ENCODE data around the gene PADI1. TPM values are rescaled to one million over a fixed set of nuclear protein-coding genes. Genes with fewer than 3 reads are reported as not detected.

Gene PADI1
- 0.14 TPM for total RNA-seq
- 0.57 TPM for polyA plus RNA-seq
- long read RNA-seq, donor 1 = 0 reads
- long read RNA-seq, donor 2 = 0 reads
- long read RNA-seq, donor 3 = 0 reads
- long read RNA-seq, donor 4 = 0 reads
- long read RNA-seq, donor 5 = 0 reads
- long read RNA-seq, donor 6 = 0 reads
- long read RNA-seq, donor 7 = 0 reads
- long read RNA-seq, donor 8 = 0 reads
- long read RNA-seq, donor 9 = 0 reads
- long read RNA-seq, donor 10 = 0 reads

DNA sequence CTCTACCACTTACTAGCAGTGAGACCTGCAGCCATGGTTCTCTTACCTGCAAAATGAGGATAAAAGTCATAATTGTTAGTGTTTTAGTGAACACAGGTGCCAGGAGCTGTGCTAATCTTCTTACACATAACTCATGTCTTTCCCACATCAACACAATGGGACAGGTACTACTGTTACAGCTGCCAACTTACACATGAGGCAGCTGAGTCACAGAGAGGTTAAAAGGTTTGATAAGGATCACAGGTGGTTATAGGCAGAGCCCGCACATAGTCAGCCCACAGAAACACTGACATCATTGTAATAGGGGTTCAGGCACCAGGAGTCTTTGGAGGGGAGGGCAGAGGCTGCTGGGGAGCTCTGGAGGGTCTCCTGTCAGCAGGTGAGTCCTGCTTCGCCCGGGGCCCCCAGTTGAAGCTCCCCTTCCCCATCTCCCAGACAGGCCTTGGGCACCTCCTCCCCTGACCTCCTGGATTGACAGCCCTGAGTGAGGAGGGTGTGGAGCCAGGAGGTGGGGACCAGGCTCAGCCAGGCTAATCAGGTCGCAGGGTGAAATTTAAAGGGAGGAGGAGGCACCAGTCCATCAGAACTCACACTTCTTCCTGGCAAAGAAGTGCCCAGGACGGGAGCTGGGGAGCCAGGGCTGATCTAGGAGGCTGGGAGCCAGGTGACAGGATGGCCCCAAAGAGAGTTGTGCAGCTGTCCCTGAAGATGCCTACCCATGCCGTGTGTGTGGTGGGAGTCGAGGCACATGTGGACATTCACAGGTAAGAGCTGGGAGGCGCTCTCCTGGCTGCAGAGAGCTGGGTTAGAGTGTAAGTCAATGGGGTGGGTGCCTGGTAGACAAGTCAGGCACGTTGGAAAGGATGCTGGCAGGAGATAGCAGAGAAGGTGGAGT is at the start of gene PADI1:
PADI1 (plus strand) TSS at position 583 of the 895 bp plus-strand sequence; CDS start at position 673, 90 bp downstream.
- no peak within 1 kb of the TSS for H3K4me3 ChIP-seq (ENCODE audit: low read length in 2 of 2)
- DNase-seq (ENCODE audit: low read depth in 6 of 9, low spot score in 9 of 9) = no peak
- H3K27me3 ChIP-seq (ENCODE audit: control insufficient read depth in 2 of 2, insufficient read depth in 1 of 2, low read length in 1 of 2) = peaks cover 3 to 48% of the 10 kb centered on the region in 2 donors
- no peak within 1 kb of the TSS for H3K27ac ChIP-seq (ENCODE audit: low read depth in 1 of 2, low read length in 1 of 2)
- no peaks in the 10 kb centered on the region for H3K36me3 ChIP-seq (ENCODE audit: control insufficient read depth in 2 of 2, insufficient read depth in 2 of 2, low read length in 1 of 2)
- peaks cover 9 to 23% of the 10 kb centered on the region in 2 donors for H3K4me1 ChIP-seq (ENCODE audit: control insufficient read depth in 2 of 2, insufficient read depth in 2 of 2, low read length in 2 of 2)
- H3K9me3 ChIP-seq (ENCODE audit: control insufficient read depth in 2 of 2, insufficient read depth in 1 of 2, low read length in 1 of 2) = no peaks in the 10 kb centered on the region
- 92% methylated on average over 9 of the region's 9 CpGs for WGBS

DNA sequence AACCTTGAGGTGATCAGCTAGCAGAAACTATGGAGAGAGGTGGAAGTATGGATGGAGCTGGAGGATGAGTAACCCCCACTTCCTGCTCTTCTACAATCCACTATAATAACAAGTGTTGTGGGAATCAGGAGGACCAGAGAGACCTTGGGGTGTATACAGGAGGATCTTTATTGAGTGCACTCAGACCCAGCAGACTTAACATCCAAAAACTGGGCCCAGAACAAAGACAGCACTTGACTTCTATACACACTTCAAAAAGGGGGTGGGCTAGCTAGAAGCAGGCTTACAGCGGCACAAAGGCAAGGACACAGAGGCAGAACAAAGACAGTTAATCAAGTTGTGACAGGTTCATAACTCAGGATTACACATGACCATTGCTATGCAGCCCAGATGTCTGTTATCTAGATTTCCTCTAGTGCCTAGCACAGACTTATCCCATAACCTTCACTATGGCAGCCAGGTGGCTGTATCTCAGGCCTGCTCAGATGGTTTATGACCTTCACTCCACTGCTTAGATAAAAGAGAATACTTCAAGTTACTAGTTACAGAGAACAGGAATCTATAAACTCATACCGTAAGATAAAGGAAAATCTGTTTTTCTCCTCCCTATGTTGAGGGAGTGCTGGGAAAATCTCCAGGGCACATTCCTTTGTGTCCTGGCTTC is 49.5 kb upstream of the PADI1 start:
- H3K9me3 ChIP-seq (ENCODE audit: control insufficient read depth in 2 of 2, insufficient read depth in 1 of 2, low read length in 1 of 2) = peaks cover 2 to 14% of the 10 kb centered on the region in 2 donors
- no peaks in the 10 kb centered on the region for H3K36me3 ChIP-seq (ENCODE audit: control insufficient read depth in 2 of 2, insufficient read depth in 2 of 2, low read length in 1 of 2)
- H3K4me1 ChIP-seq (ENCODE audit: control insufficient read depth in 2 of 2, insufficient read depth in 2 of 2, low read length in 2 of 2) = no peaks in the 10 kb centered on the region
- H3K27me3 ChIP-seq (ENCODE audit: control insufficient read depth in 2 of 2, insufficient read depth in 1 of 2, low read length in 1 of 2) = peaks cover 0 to 2% of the 10 kb centered on the region in 2 donors
- 72% methylated on average over 2 of the region's 2 CpGs for WGBS
- H3K27ac ChIP-seq (ENCODE audit: low read depth in 1 of 2, low read length in 1 of 2) = no peak overlapping the region
- no peak overlapping the region for H3K4me3 ChIP-seq (ENCODE audit: low read length in 2 of 2)
- no peak for DNase-seq (ENCODE audit: low read depth in 6 of 9, low spot score in 9 of 9)

DNA sequence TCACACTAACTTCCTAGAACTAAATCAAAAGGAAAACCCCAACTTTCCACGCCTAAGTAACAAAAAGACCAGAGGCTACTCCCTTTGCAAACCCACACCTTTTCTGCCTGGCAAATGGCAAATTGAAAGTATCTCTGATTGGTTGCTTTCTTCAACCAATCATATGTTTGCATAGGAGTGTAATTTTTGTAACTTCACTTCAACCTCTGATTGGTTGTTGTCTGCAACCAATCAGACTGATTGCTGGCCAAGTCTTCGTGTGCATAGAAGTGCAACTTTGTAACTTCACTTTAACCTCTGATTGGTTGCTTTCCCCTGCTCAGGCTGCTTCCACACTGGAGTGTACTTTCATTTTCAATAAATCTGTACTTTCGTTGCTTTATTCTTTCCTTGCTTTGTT is 48.8 kb upstream of the PADI1 start:
- Histone ChIP-seq H3K27ac (ENCODE audit: low read depth in 1 of 2, low read length in 1 of 2) (no peak overlapping the region), H3K4me3 (ENCODE audit: low read length in 2 of 2) (no peak overlapping the region), H3K9me3 (ENCODE audit: control insufficient read depth in 2 of 2, insufficient read depth in 1 of 2, low read length in 1 of 2) (peaks cover 2 to 14% of the 10 kb centered on the region in 2 donors), H3K36me3 (ENCODE audit: control insufficient read depth in 2 of 2, insufficient read depth in 2 of 2, low read length in 1 of 2) (no peaks in the 10 kb centered on the region), H3K4me1 (ENCODE audit: control insufficient read depth in 2 of 2, insufficient read depth in 2 of 2, low read length in 2 of 2) (no peaks in the 10 kb centered on the region), H3K27me3 (ENCODE audit: control insufficient read depth in 2 of 2, insufficient read depth in 1 of 2, low read length in 1 of 2) (no peaks in the 10 kb centered on the region)
- 79% methylated on average over 3 of the region's 3 CpGs for WGBS
- no peak for DNase-seq (ENCODE audit: low read depth in 6 of 9, low spot score in 9 of 9)

GRCh38 chr1:17158961-17159360 is 46.0 kb upstream of the PADI1 start:
- Histone ChIP-seq H3K4me1 (ENCODE audit: control insufficient read depth in 2 of 2, insufficient read depth in 2 of 2, low read length in 2 of 2) (no peaks in the 10 kb centered on the region), H3K36me3 (ENCODE audit: control insufficient read depth in 2 of 2, insufficient read depth in 2 of 2, low read length in 1 of 2) (no peaks in the 10 kb centered on the region), H3K27ac (ENCODE audit: low read depth in 1 of 2, low read length in 1 of 2) (no peak overlapping the region), H3K9me3 (ENCODE audit: control insufficient read depth in 2 of 2, insufficient read depth in 1 of 2, low read length in 1 of 2) (peaks cover 2 to 14% of the 10 kb centered on the region in 2 donors), H3K4me3 (ENCODE audit: low read length in 2 of 2) (no peak overlapping the region), H3K27me3 (ENCODE audit: control insufficient read depth in 2 of 2, insufficient read depth in 1 of 2, low read length in 1 of 2) (no peaks in the 10 kb centered on the region)
- 98% methylated on average over 2 of the region's 2 CpGs for WGBS
- DNase-seq (ENCODE audit: low read depth in 6 of 9, low spot score in 9 of 9) = no peak

- no peaks in the 10 kb centered on the region for H3K27me3 ChIP-seq (ENCODE audit: control insufficient read depth in 2 of 2, insufficient read depth in 1 of 2, low read length in 1 of 2)
- H3K27ac ChIP-seq (ENCODE audit: low read depth in 1 of 2, low read length in 1 of 2) = no peak overlapping the region
- DNase-seq (ENCODE audit: low read depth in 6 of 9, low spot score in 9 of 9) = peak in 1 of 9 donors; percentile 19
- 90% methylated on average over 3 of the region's 3 CpGs for WGBS
- no peak overlapping the region for H3K4me3 ChIP-seq (ENCODE audit: low read length in 2 of 2)
- H3K9me3 ChIP-seq (ENCODE audit: control insufficient read depth in 2 of 2, insufficient read depth in 1 of 2, low read length in 1 of 2) = no peaks in the 10 kb centered on the region
- no peaks in the 10 kb centered on the region for H3K36me3 ChIP-seq (ENCODE audit: control insufficient read depth in 2 of 2, insufficient read depth in 2 of 2, low read length in 1 of 2)
- no peaks in the 10 kb centered on the region for H3K4me1 ChIP-seq (ENCODE audit: control insufficient read depth in 2 of 2, insufficient read depth in 2 of 2, low read length in 2 of 2)
These were observed 43.7 kb upstream of the PADI1 start for GRCh38 chr1:17161137-17161740.

DNA sequence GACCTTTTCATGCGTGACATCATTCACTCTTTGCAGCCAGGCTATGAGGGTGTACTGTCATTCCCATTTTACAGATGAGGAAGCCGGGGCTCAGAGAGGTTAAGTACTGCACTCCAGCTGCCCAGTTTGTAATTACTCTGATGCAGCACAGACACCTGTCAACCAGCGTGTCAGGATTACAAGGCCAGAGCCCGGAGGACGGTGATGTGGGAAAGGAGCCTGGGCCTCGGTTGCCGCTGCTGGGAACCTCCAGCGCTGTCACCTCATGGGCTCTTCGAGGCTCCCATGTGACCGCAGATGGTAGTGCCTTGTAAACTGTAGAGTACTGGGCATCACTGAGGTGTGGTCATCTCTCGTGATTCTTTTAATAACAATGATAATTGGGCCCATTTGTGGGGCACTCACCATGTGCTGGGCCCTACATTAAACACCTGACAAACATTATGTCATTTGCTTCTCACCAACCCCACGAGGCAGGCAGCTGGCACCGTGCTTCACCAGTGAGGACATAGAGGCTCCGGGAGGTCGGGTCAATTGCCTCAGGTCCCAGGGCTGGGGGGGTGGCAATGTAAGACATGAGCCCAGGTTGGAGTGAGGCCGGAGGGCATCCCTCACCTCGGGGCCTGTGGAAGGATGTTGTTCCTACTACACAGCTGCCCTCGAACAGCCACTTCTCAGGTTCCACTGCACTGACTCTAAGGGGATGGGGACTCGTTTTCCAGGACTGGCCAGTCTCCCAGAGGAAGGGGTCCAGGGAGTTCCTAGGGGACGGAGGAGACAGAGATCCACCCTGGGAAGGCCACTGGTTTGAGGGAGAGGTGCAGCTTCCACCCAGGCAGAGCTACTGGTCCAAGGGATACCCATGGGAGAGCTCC is 42.8 kb upstream of the PADI1 start:
- Histone ChIP-seq H3K4me1 (ENCODE audit: control insufficient read depth in 2 of 2, insufficient read depth in 2 of 2, low read length in 2 of 2) (no peaks in the 10 kb centered on the region), H3K27ac (ENCODE audit: low read depth in 1 of 2, low read length in 1 of 2) (no peak overlapping the region), H3K4me3 (ENCODE audit: low read length in 2 of 2) (no peak overlapping the region), H3K36me3 (ENCODE audit: control insufficient read depth in 2 of 2, insufficient read depth in 2 of 2, low read length in 1 of 2) (no peaks in the 10 kb centered on the region), H3K9me3 (ENCODE audit: control insufficient read depth in 2 of 2, insufficient read depth in 1 of 2, low read length in 1 of 2) (no peaks in the 10 kb centered on the region), H3K27me3 (ENCODE audit: control insufficient read depth in 2 of 2, insufficient read depth in 1 of 2, low read length in 1 of 2) (peaks cover 0 to 2% of the 10 kb centered on the region in 2 donors)
- no peak for DNase-seq (ENCODE audit: low read depth in 6 of 9, low spot score in 9 of 9)
- 93% methylated on average over 20 of the region's 20 CpGs for WGBS

DNA sequence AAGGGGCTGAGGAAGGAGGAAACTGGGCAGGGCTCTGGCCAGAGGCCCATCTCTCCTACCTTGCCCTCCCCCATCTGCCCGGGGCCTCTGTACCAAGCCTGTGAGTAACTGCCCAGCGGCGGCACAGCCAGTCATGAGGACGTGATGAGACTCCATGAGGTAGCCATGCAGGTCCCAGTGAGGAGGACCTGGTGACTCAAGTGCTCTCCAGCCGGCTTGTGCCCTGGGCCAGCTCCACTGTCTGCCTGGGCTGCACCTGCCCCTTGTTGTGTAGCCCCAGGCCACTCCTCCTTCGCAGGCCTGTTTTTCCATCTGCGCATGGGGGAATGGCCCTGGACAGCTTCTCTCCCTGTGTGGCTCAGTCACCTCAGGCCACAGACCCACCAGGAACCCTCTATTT is 42.0 kb upstream of the PADI1 start:
- Histone ChIP-seq H3K36me3 (ENCODE audit: control insufficient read depth in 2 of 2, insufficient read depth in 2 of 2, low read length in 1 of 2) (no peaks in the 10 kb centered on the region), H3K27ac (ENCODE audit: low read depth in 1 of 2, low read length in 1 of 2) (no peak overlapping the region), H3K9me3 (ENCODE audit: control insufficient read depth in 2 of 2, insufficient read depth in 1 of 2, low read length in 1 of 2) (no peaks in the 10 kb centered on the region), H3K4me1 (ENCODE audit: control insufficient read depth in 2 of 2, insufficient read depth in 2 of 2, low read length in 2 of 2) (no peaks in the 10 kb centered on the region), H3K27me3 (ENCODE audit: control insufficient read depth in 2 of 2, insufficient read depth in 1 of 2, low read length in 1 of 2) (peaks cover 0 to 2% of the 10 kb centered on the region in 2 donors), H3K4me3 (ENCODE audit: low read length in 2 of 2) (no peak overlapping the region)
- WGBS = 98% methylated on average over 7 of the region's 7 CpGs
- no peak for DNase-seq (ENCODE audit: low read depth in 6 of 9, low spot score in 9 of 9)

DNA sequence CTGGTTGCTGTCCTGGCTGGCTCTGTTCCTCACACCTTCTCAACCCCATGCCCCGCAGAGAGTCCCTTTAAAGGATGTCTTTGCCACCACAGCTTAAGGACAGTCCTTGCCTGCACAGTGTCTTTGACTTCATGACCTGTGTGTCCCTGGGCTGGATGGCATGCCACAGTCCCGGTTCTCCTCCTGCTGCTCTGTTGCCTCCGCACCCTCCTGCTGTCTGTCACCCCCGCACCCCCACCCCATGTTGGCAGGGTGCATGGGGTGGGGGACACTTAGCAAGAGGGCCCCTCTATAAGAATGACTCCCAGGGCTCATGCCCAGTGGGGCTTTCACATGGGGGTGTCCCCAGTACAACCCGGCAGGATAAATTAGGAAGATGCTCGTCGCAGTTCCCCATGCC is 41.6 kb upstream of the PADI1 start:
- H3K36me3 ChIP-seq (ENCODE audit: control insufficient read depth in 2 of 2, insufficient read depth in 2 of 2, low read length in 1 of 2) = no peaks in the 10 kb centered on the region
- WGBS = 97% methylated on average over 7 of the region's 7 CpGs
- peaks cover 0 to 2% of the 10 kb centered on the region in 2 donors for H3K27me3 ChIP-seq (ENCODE audit: control insufficient read depth in 2 of 2, insufficient read depth in 1 of 2, low read length in 1 of 2)
- no peaks in the 10 kb centered on the region for H3K4me1 ChIP-seq (ENCODE audit: control insufficient read depth in 2 of 2, insufficient read depth in 2 of 2, low read length in 2 of 2)
- no peak for DNase-seq (ENCODE audit: low read depth in 6 of 9, low spot score in 9 of 9)
- H3K27ac ChIP-seq (ENCODE audit: low read depth in 1 of 2, low read length in 1 of 2) = no peak overlapping the region
- H3K4me3 ChIP-seq (ENCODE audit: low read length in 2 of 2) = no peak overlapping the region
- H3K9me3 ChIP-seq (ENCODE audit: control insufficient read depth in 2 of 2, insufficient read depth in 1 of 2, low read length in 1 of 2) = no peaks in the 10 kb centered on the region

All from thymus (tissue), 14 donors.